ENCODE data around the gene GATA1.

The GATA1 gene

GRCh38 chrX:48785186-48785539 is 1.2 kb upstream of the GATA1 start:
- no peak for DNase-seq (ENCODE audit: low read depth)

- no peak for DNase-seq (ENCODE audit: low read depth)
Observed at GRCh38 chrX:48785540-48786214, 713 bp upstream of the GATA1 start.

- DNase-seq (ENCODE audit: low read depth) = no peak
Observed at GRCh38 chrX:48786825-48787504, 575 bp downstream of the GATA1 start.

- DNase-seq (ENCODE audit: low read depth) = no peak
Observed at GRCh38 chrX:48787505-48788443, 1.4 kb downstream of the GATA1 start.

GRCh38 chrX:48789366-48790220 is 3.2 kb downstream of the GATA1 start:
- DNase-seq (ENCODE audit: low read depth) = no peak

- DNase-seq (ENCODE audit: low read depth) = no peak
Observed at GRCh38 chrX:48790477-48790876, 4.1 kb downstream of the GATA1 start.

- no peak for DNase-seq (ENCODE audit: low read depth)
Observed at GRCh38 chrX:48791063-48791820, 4.9 kb downstream of the GATA1 start.

GRCh38 chrX:48792219-48792618 is 5.8 kb downstream of the GATA1 start:
- DNase-seq (ENCODE audit: low read depth) = no peak

GRCh38 chrX:48793935-48794334 is 7.5 kb downstream of the GATA1 start:
- DNase-seq (ENCODE audit: low read depth) = no peak

GRCh38 chrX:48794340-48794910 is 8.0 kb downstream of the GATA1 start:
- DNase-seq (ENCODE audit: low read depth) = no peak

- no peak for DNase-seq (ENCODE audit: low read depth)
Observed at GRCh38 chrX:48794911-48795515, 8.6 kb downstream of the GATA1 start.

GRCh38 chrX:48798318-48798717 is 11.9 kb downstream of the GATA1 start:
- DNase-seq (ENCODE audit: low read depth) = no peak

GRCh38 chrX:48800574-48801279 is 14.3 kb downstream of the GATA1 start:
- DNase-seq (ENCODE audit: low read depth) = no peak

GRCh38 chrX:48801280-48802088 is 15.1 kb downstream of the GATA1 start, which contains the start of gene HDAC6:
Gene HDAC6, plus strand, starts transcription at chrX:48802067. Its CDS starts 626 bp downstream, at chrX:48802693.
- peak; percentile 92 for DNase-seq (ENCODE audit: low read depth)

- peak; percentile 68 for DNase-seq (ENCODE audit: low read depth)
Observed at GRCh38 chrX:48802089-48802904, 15.9 kb downstream of the GATA1 start.

GRCh38 chrX:48802905-48803200 is 16.5 kb downstream of the GATA1 start:
- DNase-seq (ENCODE audit: low read depth) = no peak

- DNase-seq (ENCODE audit: low read depth) = no peak
Observed at GRCh38 chrX:48806081-48806480, 19.7 kb downstream of the GATA1 start.

GRCh38 chrX:48813644-48814043 is 27.3 kb downstream of the GATA1 start:
- DNase-seq (ENCODE audit: low read depth) = no peak
